GM21723 (cell line): ENCODE results near the gene SLC22A23.

Source experiments
- ATAC-seq: cut with Tn5 transposase; IDR thresholded peaks from one replicate; pipeline ENCODE4 v1.9.1; 2021; ENCODE audit warnings: mild to moderate bottlenecking, moderate library complexity; ENCODE audit not compliant: unreplicated experiment

Gene SLC22A23

DNA sequence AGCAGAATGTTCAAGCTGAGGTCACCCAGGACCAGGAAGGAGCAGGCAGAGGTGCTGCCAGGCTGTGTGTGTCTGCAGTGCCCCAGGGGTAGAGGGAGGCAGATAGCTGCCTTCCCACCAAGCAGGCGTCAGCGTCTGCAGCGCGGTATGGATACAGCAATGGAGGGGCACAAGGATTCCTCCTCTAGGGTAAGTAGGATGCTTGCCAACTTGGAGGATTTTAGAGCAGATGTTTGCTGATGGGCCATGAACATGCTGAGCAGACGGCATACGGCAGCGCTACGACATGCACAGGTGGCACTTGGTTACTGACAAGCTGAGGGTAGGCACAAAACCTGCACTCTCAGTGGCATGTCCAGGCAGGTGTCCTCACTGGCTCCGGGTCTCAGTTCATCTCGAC, 150.0 kb downstream of the SLC22A23 start:
- ATAC-seq: no peak

GRCh38 chr6:3305831-3306230, 151.0 kb downstream of the SLC22A23 start:
- ATAC-seq: no peak

GRCh38 chr6:3305216-3305565, 151.7 kb downstream of the SLC22A23 start:
- ATAC-seq: no peak

- ATAC-seq: no peak
These were observed 152.2 kb downstream of the SLC22A23 start for GRCh38 chr6:3304500-3305215.

DNA sequence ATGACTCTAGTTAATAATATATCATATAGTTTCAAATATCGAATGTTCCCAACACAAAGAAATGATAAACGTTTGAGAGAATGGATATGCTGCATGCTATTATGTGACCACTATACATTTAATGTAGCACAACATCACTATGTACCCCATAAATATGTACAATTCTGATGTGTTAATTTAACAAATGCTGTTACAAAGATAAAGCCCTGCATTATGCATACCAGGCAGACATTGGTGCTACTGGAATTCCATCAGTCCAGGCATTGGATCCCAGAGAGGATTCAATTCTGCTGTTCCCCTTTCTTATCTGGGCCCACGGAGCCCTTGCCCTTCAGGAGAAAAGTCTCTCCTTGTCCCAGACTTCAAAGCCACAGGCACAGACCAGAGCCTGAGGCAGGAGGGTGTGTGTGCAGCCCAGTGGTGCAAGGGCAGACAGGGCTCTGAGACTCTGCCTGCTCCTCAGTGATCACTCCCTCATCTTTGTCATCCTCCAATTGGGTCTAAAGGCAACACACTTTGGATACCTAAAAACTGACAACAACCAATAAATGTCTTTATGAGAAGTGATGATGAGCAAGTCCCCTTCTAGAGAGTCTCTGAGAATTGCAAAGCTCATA, 152.9 kb downstream of the SLC22A23 start:
- ATAC-seq: no peak

GRCh38 chr6:3301506-3301905, 155.3 kb downstream of the SLC22A23 start:
- no peak for ATAC-seq

GRCh38 chr6:3299221-3299620, 157.6 kb downstream of the SLC22A23 start:
- ATAC-seq: no peak

- no peak for ATAC-seq
These were observed 158.9 kb downstream of the SLC22A23 start for GRCh38 chr6:3297909-3298308.

DNA sequence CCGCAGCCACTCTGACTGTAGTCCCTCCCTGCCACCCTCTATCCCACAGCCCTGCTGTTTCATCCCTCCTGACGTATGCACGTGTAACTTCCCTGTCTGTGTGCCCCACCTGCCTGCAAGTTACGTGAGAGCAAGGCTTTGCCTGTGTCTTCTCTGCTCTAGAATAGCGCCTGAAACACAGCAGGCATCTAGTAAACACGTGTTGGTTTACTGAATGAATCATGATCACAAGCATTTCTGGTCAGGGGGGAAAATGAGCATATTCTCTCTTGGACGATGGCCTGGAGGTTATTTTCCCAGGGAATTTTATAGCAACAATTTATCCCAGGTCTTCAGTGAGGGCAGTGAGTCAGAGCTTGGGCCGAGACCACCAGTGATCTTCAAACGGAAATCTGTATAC, 159.8 kb downstream of the SLC22A23 start:
- no peak for ATAC-seq

DNA sequence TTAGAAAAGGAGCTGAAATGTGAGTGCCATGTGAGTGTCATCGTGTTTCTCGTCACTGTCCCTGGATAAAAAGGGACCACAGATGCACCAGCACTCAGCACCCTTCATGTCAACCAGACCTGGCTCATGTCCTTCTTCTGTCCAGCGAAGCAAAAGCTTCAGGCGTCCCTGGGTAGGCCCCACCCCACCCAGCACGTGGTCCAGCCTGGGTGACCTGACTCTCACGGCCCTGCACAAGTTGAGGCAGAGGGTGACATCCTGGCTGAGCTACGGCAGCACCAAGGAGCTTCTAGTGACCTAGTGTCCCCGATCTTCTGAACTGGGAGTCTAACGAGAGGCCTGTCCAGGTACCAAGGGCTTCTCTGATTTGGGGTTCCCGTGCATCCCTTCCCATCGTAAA, 160.3 kb downstream of the SLC22A23 start:
- ATAC-seq: no peak

DNA sequence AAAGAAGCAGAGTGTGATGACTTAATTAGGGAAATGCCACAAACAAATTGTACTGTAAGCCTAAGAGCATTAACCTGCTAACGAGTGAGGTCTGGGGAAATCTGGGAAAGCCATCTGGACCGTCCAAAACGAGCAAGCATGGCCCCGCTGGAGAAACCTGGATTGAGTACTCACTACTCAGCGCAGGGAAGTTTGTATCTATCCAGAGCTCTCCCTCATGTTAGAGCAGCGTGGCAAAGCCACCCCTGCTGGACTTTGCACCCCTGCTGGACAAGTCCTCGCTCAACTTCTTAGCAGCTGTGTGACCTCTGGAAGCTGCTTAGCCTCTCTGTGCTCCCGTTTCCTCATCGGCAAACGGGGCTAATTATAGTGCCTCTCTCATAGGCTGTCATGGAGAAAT, 160.8 kb downstream of the SLC22A23 start:
- no peak for ATAC-seq

- no peak for ATAC-seq
These were observed 161.7 kb downstream of the SLC22A23 start for GRCh38 chr6:3294921-3295871.

- ATAC-seq: no peak
These were observed 162.5 kb downstream of the SLC22A23 start for GRCh38 chr6:3294396-3294795.

- no peak for ATAC-seq
These were observed 163.3 kb downstream of the SLC22A23 start for GRCh38 chr6:3293271-3294155.

- no peak for ATAC-seq
These were observed 164.2 kb downstream of the SLC22A23 start for GRCh38 chr6:3292431-3293197.

DNA sequence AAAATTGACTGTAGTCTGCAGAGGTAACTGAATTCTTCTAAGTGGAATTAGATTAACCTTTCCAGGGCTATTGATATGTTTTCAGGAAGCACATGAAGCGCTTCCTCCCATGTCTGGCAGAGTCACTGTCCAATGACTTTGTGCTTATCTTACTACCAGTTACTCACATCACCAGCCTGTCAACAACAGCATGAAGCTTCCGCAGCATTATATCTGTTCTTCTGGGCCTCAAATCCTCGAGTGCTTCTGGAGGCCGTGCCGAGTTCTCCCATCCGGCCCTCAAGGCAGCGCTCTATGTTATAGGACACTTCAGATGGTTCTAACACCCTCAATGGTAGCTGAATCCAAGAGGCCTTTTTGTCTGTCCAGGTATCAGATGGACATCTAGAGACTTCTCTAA, 164.9 kb downstream of the SLC22A23 start:
- ATAC-seq: no peak

GRCh38 chr6:3291346-3291745, 165.5 kb downstream of the SLC22A23 start:
- ATAC-seq: no peak

- ATAC-seq: no peak
These were observed 166.0 kb downstream of the SLC22A23 start for GRCh38 chr6:3290931-3291211.

- ATAC-seq: no peak
These were observed 166.5 kb downstream of the SLC22A23 start for GRCh38 chr6:3290149-3290930.
